ENCODE data around the gene PEX13. TPM values are rescaled to one million over a fixed set of nuclear protein-coding genes. Genes with fewer than 3 reads are reported as not detected.

The PEX13 gene
- total RNA-seq, result 31.7 and 33.0 TPM in 2 replicates

GRCh38 chr2:61017556-61018317 lies at the start of gene PEX13, which contains the start of gene PUS10:
Gene PEX13, plus strand, starts transcription at chr2:61017720. Its CDS starts 40 bp downstream, at chr2:61017760.
Gene PUS10, minus strand, starts transcription at chr2:61018255. Its CDS starts 6,365 bp downstream, at chr2:61011890.
- Histone ChIP-seq H3K36me3 (ENCODE audit: control insufficient read depth, insufficient read depth, low read length) (peaks cover 1% of the 10 kb centered on the region), H3K27me3 (ENCODE audit: control insufficient read depth, insufficient read depth, low read length) (no peaks in the 10 kb centered on the region), H3K4me3 (ENCODE audit: low read depth, low read length) (peak within 1 kb of the TSS; percentile 76)
- no peak for TF ChIP-seq CTCF (IDR thresholded peaks at IDR 0.05; ENCODE audit: insufficient read depth, low read length, poor library complexity, severe bottlenecking)
- no peak for DNase-seq (ENCODE audit: low read depth)

DNA sequence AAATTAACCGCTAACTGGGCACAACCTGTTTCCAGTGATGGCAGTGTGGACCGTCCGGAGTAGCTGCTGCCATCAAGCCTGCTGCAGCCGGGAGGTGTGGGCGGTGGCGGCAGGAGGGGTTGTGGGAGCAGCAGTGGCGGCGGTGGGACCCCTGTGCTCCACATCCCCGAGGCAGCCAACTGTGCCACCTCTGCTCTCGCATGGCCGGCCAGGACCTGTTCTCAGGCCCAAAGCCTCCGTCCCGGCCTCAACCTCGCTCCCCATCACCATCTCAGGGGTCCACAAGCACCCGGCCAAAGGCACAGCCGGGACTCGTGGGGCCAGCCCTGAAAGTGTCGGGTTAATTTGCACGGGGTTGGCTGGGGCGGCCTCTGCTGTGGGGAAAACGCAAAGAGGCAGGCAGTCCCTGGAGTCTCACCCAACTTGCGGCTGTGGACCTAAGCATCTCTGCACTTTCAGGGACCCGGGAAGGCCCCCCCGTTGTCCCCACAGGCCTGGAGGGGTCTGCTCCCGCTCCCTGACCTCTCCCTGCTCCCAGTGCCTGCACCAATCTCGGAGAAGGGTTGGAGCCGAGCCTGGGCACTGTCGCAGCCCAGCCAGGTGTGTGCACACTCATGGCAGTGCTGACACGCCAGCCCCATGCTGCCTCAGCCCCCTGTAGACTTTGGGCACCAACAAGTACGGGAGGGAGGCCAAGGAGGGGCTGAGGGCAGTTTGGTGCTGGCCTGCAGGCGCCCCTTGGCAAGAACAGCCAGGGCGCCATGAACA lies 44.4 kb upstream of the PEX13 start:
- no peak for DNase-seq (ENCODE audit: low read depth)
- Histone ChIP-seq H3K36me3 (ENCODE audit: control insufficient read depth, insufficient read depth, low read length) (no peaks in the 10 kb centered on the region), H3K4me3 (ENCODE audit: low read depth, low read length) (no peak overlapping the region), H3K27me3 (ENCODE audit: control insufficient read depth, insufficient read depth, low read length) (no peaks in the 10 kb centered on the region)
- no peak for TF ChIP-seq CTCF (IDR thresholded peaks at IDR 0.05; ENCODE audit: insufficient read depth, low read length, poor library complexity, severe bottlenecking)

DNA sequence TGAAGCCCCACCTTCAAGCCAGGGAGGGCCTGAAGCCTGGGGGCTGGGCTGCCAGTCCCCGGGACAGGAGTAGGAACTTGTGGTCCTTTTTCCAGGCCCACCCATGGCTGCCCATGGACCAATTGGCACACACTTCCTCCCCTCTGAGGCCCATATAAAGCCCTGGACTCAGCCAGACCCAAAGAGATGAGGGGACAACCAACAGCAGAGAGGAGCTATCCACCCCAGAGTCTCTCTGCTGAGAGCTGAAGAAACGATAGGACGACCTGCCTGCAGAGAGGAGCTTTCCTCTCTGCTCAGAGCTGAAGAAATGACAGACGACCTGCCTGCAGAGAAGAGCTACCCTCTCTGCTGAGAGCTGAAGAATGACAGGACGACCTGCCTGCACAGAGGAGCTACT lies 43.8 kb upstream of the PEX13 start:
- Histone ChIP-seq H3K4me3 (ENCODE audit: low read depth, low read length) (no peak overlapping the region), H3K36me3 (ENCODE audit: control insufficient read depth, insufficient read depth, low read length) (no peaks in the 10 kb centered on the region), H3K27me3 (ENCODE audit: control insufficient read depth, insufficient read depth, low read length) (no peaks in the 10 kb centered on the region)
- DNase-seq (ENCODE audit: low read depth), result no peak
- no peak for TF ChIP-seq CTCF (IDR thresholded peaks at IDR 0.05; ENCODE audit: insufficient read depth, low read length, poor library complexity, severe bottlenecking)

DNA sequence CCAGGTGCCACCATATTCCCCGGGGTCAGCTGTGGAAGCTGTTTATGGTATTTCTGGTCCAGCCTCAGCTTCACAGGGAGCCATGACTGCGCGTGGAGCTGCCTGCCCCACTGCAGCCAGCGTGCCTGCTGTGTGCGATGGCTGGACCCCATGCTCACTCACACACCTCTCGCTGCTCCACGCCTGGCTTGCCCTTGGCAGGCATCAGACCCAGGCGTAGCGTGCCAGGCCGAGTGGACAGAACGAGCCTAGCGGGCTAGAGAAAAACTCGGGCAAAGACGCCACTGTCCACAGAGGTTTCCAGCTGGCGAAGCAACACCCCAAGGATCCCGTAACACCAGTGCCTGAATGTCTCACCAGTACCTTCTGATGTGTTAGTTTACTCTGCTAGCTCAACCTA lies 42.9 kb upstream of the PEX13 start:
- no peak overlapping the region for H3K4me3 ChIP-seq (ENCODE audit: low read depth, low read length)
- DNase-seq (ENCODE audit: low read depth), result no peak
- no peaks in the 10 kb centered on the region for H3K27me3 ChIP-seq (ENCODE audit: control insufficient read depth, insufficient read depth, low read length)
- TF ChIP-seq CTCF (IDR thresholded peaks at IDR 0.05; ENCODE audit: insufficient read depth, low read length, poor library complexity, severe bottlenecking), result no peak
- H3K36me3 ChIP-seq (ENCODE audit: control insufficient read depth, insufficient read depth, low read length), result no peaks in the 10 kb centered on the region

GRCh38 chr2:60976256-60976850 lies 41.2 kb upstream of the PEX13 start:
- no peaks in the 10 kb centered on the region for H3K36me3 ChIP-seq (ENCODE audit: control insufficient read depth, insufficient read depth, low read length)
- H3K4me3 ChIP-seq (ENCODE audit: low read depth, low read length), result no peak overlapping the region
- no peak for DNase-seq (ENCODE audit: low read depth)
- no peak for TF ChIP-seq CTCF (IDR thresholded peaks at IDR 0.05; ENCODE audit: insufficient read depth, low read length, poor library complexity, severe bottlenecking)
- H3K27me3 ChIP-seq (ENCODE audit: control insufficient read depth, insufficient read depth, low read length), result no peaks in the 10 kb centered on the region

Data from kidney epithelial cell (primary cell).